Ishikawa (cell line): ENCODE data around the gene CTNNBL1.

Experiments used
- CEBPB ChIP-seq: IDR thresholded peaks from 2 replicates; pipeline ENCODE4 v1.6.1; 2012
- CREB1 ChIP-seq: IDR thresholded peaks from 2 replicates; pipeline ENCODE4 v1.6.1; 2012; ENCODE audit warnings: low read depth
- EGR1 ChIP-seq: IDR thresholded peaks from 2 replicates; pipeline ENCODE4 v1.6.1; 2012
- EP300 ChIP-seq: IDR thresholded peaks from 2 replicates; pipeline ENCODE4 v1.6.1; 2012; ENCODE audit warnings: borderline replicate concordance
- FOXM1 ChIP-seq: IDR thresholded peaks from 2 replicates; pipeline ENCODE4 v1.6.1; 2012; ENCODE audit warnings: low read depth, borderline replicate concordance
- MAX ChIP-seq: IDR thresholded peaks from 2 replicates; pipeline ENCODE4 v1.6.1; 2012
- NFIC ChIP-seq: IDR thresholded peaks from 2 replicates; pipeline ENCODE4 v1.6.1; 2012
- RAD21 ChIP-seq: IDR thresholded peaks from 2 replicates; pipeline ENCODE4 v1.6.1; 2012; ENCODE audit warnings: low read depth
- REST ChIP-seq: IDR thresholded peaks from 2 replicates; pipeline ENCODE4 v1.6.1; 2012; ENCODE audit warnings: low read depth, mild to moderate bottlenecking
- TAF1 ChIP-seq: IDR thresholded peaks from 2 replicates; pipeline ENCODE4 v1.6.1; 2012; ENCODE audit warnings: low read depth, mild to moderate bottlenecking
- TCF12 ChIP-seq: IDR thresholded peaks from 2 replicates; pipeline ENCODE4 v1.6.1; 2012; ENCODE audit warnings: low read depth
- TEAD4 ChIP-seq: IDR thresholded peaks from 2 replicates; pipeline ENCODE4 v1.6.1; 2012
- USF1 ChIP-seq: IDR thresholded peaks from 2 replicates; pipeline ENCODE4 v1.6.1; 2012
- YY1 ChIP-seq: IDR thresholded peaks from 2 replicates; pipeline ENCODE4 v1.6.1; 2012; ENCODE audit warnings: low read depth
- ZBTB7A ChIP-seq: IDR thresholded peaks from 2 replicates; pipeline ENCODE4 v1.6.1; 2012; ENCODE audit warnings: low read depth

Gene CTNNBL1, protein sequence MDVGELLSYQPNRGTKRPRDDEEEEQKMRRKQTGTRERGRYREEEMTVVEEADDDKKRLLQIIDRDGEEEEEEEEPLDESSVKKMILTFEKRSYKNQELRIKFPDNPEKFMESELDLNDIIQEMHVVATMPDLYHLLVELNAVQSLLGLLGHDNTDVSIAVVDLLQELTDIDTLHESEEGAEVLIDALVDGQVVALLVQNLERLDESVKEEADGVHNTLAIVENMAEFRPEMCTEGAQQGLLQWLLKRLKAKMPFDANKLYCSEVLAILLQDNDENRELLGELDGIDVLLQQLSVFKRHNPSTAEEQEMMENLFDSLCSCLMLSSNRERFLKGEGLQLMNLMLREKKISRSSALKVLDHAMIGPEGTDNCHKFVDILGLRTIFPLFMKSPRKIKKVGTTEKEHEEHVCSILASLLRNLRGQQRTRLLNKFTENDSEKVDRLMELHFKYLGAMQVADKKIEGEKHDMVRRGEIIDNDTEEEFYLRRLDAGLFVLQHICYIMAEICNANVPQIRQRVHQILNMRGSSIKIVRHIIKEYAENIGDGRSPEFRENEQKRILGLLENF

GRCh38 chr20:37693635-37694626 lies at the start of gene CTNNBL1:
CTNNBL1 (plus strand) TSS chr20:37694030; CDS start chr20:37694123, 93 bp downstream.
- TF ChIP-seq EGR1 (0 out of 2 replicates have a peak, but pooled peaks have one; percentile 7), MAX (peak; percentile 45; the same call in 1 of the 2 replicates), REST (0 out of 2 replicates have a peak, but pooled peaks have one; percentile 7), TEAD4 (no peak), USF1 (no peak), NFIC (peak; percentile 40; the same call in 1 of the 2 replicates), CREB1 (peak; percentile 62; the same call in 1 of the 2 replicates), ZBTB7A (no peak), TAF1 (peak; percentile 79), FOXM1 (no peak), TCF12 (0 out of 2 replicates have a peak, but pooled peaks have one; percentile 39), RAD21 (no peak), YY1 (no peak; the same call in 1 of the 2 replicates)

GRCh38 chr20:37644605-37645004 lies 49.2 kb upstream of the CTNNBL1 start:
- no peak for TF ChIP-seq REST
- no peak for TF ChIP-seq TCF12
- TF ChIP-seq CEBPB: no peak
- no peak for TF ChIP-seq ZBTB7A
- TF ChIP-seq FOXM1: no peak
- TF ChIP-seq EGR1: no peak
- TF ChIP-seq TAF1: no peak
- TF ChIP-seq EP300: no peak
- no peak for TF ChIP-seq CREB1
- no peak for TF ChIP-seq RAD21
- TF ChIP-seq MAX: no peak
- TF ChIP-seq YY1: no peak
- TF ChIP-seq USF1: no peak
- TF ChIP-seq TEAD4: no peak
- TF ChIP-seq NFIC: no peak

GRCh38 chr20:37647946-37648345 lies 45.9 kb upstream of the CTNNBL1 start:
- TF ChIP-seq REST (no peak), EGR1 (no peak), EP300 (no peak), CREB1 (no peak), RAD21 (no peak), TEAD4 (no peak)
